Activated B cell treated with CpG ODN at 0.5 μM for 24 hours (primary cell): ENCODE data around the gene EZH2. TPM values are rescaled to one million over a fixed set of nuclear protein-coding genes. Genes with fewer than 3 reads are reported as not detected.

Experiments
- ATAC-seq: fragments of 200-7000 bp; cut with Tn5 transposase; one replicate; pipeline ENCODE4 v1.10.0; 2021; ENCODE audit warnings: low read depth, mild to moderate bottlenecking, moderate library complexity
- CTCF ChIA-PET: fragments of 350-600 bp; sonication (Branson Sonifier 250); formaldehyde crosslinking; loops from one replicate; lab custom pipeline; 2021; ENCODE audit warnings: antibody characterized with exemption; lab: Charles Lee
- POLR2A ChIA-PET: fragments of 350-600 bp; sonication (Branson Sonifier 250); formaldehyde crosslinking; loops from one replicate; lab custom pipeline; 2021; ENCODE audit warnings: antibody characterized with exemption; lab: Charles Lee
- DNase-seq: peaks from one replicate; pipeline ENCODE4 v3.0.0; 2022
- H3K27ac Mint-ChIP-seq: one replicate; pipeline ENCODE4 v1.8.0; 2020; ENCODE audit warnings: mixed read lengths
- H3K27me3 Mint-ChIP-seq: one replicate; pipeline ENCODE4 v1.8.0; 2021; ENCODE audit warnings: mixed read lengths
- H3K36me3 Mint-ChIP-seq: one replicate; pipeline ENCODE4 v1.8.0; 2021; ENCODE audit warnings: low read depth, mixed read lengths
- H3K4me1 Mint-ChIP-seq: one replicate; pipeline ENCODE4 v1.8.0; 2021; ENCODE audit warnings: mixed read lengths
- H3K4me3 Mint-ChIP-seq: one replicate; pipeline ENCODE4 v1.8.0; 2020; ENCODE audit warnings: mild to moderate bottlenecking, mixed read lengths
- H3K9me3 Mint-ChIP-seq: one replicate; pipeline ENCODE4 v1.8.0; 2020; ENCODE audit warnings: mixed read lengths
- CTCF ChIP-seq: fragments of 200-600 bp; IDR thresholded peaks from one replicate; pipeline ENCODE4 v1.8.0; 2022; ENCODE audit warnings: antibody characterized with exemption, mild to moderate bottlenecking
- intact Hi-C: fragments of 100-400 bp; cut with micrococcal nuclease; formaldehyde crosslinking; loops from one replicate; pipeline ENCODE4 v1.15.1; 2024
- total RNA-seq: library from RNA; stranded (reverse); gene quantifications from 2 replicates; pipeline ENCODE4 v1.2.3, GENCODE V29; 2022

Gene EZH2
- total RNA-seq, 1 donor from 2014 or later = 19.6 TPM

- intact Hi-C loops = loop anchor here (2.0 kb wide), 1 partner anchor 17 kb away; the partner anchor contains the start of gene EZH2
- peaks cover 33% of the 10 kb centered on the region for H3K4me1 Mint-ChIP-seq
- POLR2A ChIA-PET = no interaction called here
These were observed 16.3 kb downstream of the EZH2 start for GRCh38 chr7:148867596-148868377.

GRCh38 chr7:148866362-148866761 is 17.7 kb downstream of the EZH2 start:
- ChIA-PET CTCF (no interaction called here), POLR2A (no interaction called here)
- Mint-ChIP-seq H3K4me1 (peaks cover 26% of the 10 kb centered on the region), H3K27me3 (no peaks in the 10 kb centered on the region), H3K4me3 (no peak overlapping the region), H3K9me3 (peaks cover 10% of the 10 kb centered on the region), H3K27ac (no peak overlapping the region), H3K36me3 (peaks cover 4% of the 10 kb centered on the region)
- intact Hi-C loops = no loop called here
- no peak for TF ChIP-seq CTCF
- DNase-seq (no peak), ATAC-seq (no peak)

More at GRCh38 chr7:148867596-148868377, 16.3 kb downstream of the EZH2 start:
- Mint-ChIP-seq H3K27ac (peak overlapping the region; percentile 54), H3K4me3 (no peak overlapping the region), H3K27me3 (no peaks in the 10 kb centered on the region), H3K36me3 (peaks cover 4% of the 10 kb centered on the region), H3K9me3 (peaks cover 10% of the 10 kb centered on the region)
- CTCF ChIA-PET = no interaction called here
- DNase-seq (no peak), ATAC-seq (no peak)
- no peak for TF ChIP-seq CTCF

GRCh38 chr7:148865283-148865682 is 18.8 kb downstream of the EZH2 start:
- TF ChIP-seq CTCF = no peak
- Mint-ChIP-seq H3K27me3 (no peaks in the 10 kb centered on the region), H3K27ac (no peak overlapping the region), H3K9me3 (peaks cover 10% of the 10 kb centered on the region), H3K4me3 (no peak overlapping the region), H3K4me1 (peaks cover 26% of the 10 kb centered on the region), H3K36me3 (peaks cover 4% of the 10 kb centered on the region)
- no peak for DNase-seq
- no peak for ATAC-seq
- ChIA-PET POLR2A (no interaction called here), CTCF (no interaction called here)
- intact Hi-C loops = no loop called here

- intact Hi-C loops = no loop called here
- DNase-seq (no peak), ATAC-seq (no peak)
- no peaks in the 10 kb centered on the region for H3K27me3 Mint-ChIP-seq
- ChIA-PET POLR2A (no interaction called here), CTCF (no interaction called here)
- no peak overlapping the region for H3K4me3 Mint-ChIP-seq
- peaks cover 29% of the 10 kb centered on the region for H3K4me1 Mint-ChIP-seq
- TF ChIP-seq CTCF = no peak
- H3K9me3 Mint-ChIP-seq = peaks cover 7% of the 10 kb centered on the region
- no peaks in the 10 kb centered on the region for H3K36me3 Mint-ChIP-seq
- H3K27ac Mint-ChIP-seq = no peak overlapping the region
These were observed 20.8 kb downstream of the EZH2 start for GRCh38 chr7:148863324-148863723.

GRCh38 chr7:148862481-148862880 is 21.6 kb downstream of the EZH2 start:
- POLR2A ChIA-PET = no interaction called here
- no peak overlapping the region for H3K4me3 Mint-ChIP-seq

More at GRCh38 chr7:148862481-148862880, 21.6 kb downstream of the EZH2 start:
- no peaks in the 10 kb centered on the region for H3K9me3 Mint-ChIP-seq
- CTCF ChIA-PET = no interaction called here
- no peaks in the 10 kb centered on the region for H3K36me3 Mint-ChIP-seq
- TF ChIP-seq CTCF = no peak
- ATAC-seq (no peak), DNase-seq (no peak)
- H3K27me3 Mint-ChIP-seq = no peaks in the 10 kb centered on the region
- intact Hi-C loops = no loop called here
- no peak overlapping the region for H3K27ac Mint-ChIP-seq
- peaks cover 21% of the 10 kb centered on the region for H3K4me1 Mint-ChIP-seq
